ENCODE data around the gene KCNJ10.

The KCNJ10 gene

GRCh38 chr1:160025314-160025713, 44.6 kb downstream of the KCNJ10 start:
- Histone ChIP-seq H4K20me1 (ENCODE audit: low read depth, low read length) (no peaks in the 10 kb centered on the region), H3F3A (ENCODE audit: insufficient read depth) (0 out of 2 replicates have a peak, but pooled peaks cover 3% of the 10 kb centered on the region), H2AFZ (ENCODE audit: low read depth, low read length, severe bottlenecking) (no peak overlapping the region), H3K36me3 (ENCODE audit: low read length) (no peaks in the 10 kb centered on the region), H3K9me3 (ENCODE audit: insufficient read depth, low read length) (no peaks in the 10 kb centered on the region), H3K4me2 (ENCODE audit: low read depth, low read length, poor library complexity, severe bottlenecking) (no peak overlapping the region), H3K9ac (ENCODE audit: low read length) (no peak overlapping the region), H3K9me2 (replicated peaks; ENCODE audit: insufficient read depth, low read length) (no peaks in the 10 kb centered on the region), H3K27ac (ENCODE audit: low read depth, low read length) (no peak overlapping the region), H3K27me3 (ENCODE audit: low read length) (no peaks in the 10 kb centered on the region), H3K79me2 (ENCODE audit: insufficient read depth, low read length) (no peaks in the 10 kb centered on the region), H3K4me3 (ENCODE audit: insufficient read depth, low read length, poor library complexity, severe bottlenecking) (no peak overlapping the region)
- TF ChIP-seq EZH2phosphoT487 (conservative IDR thresholded peaks at IDR 0.05; ENCODE audit: low read length) (no peak), CTCF (IDR thresholded peaks at IDR 0.05; ENCODE audit: insufficient read depth, low read length, poor library complexity, severe bottlenecking) (no peak)

- H3K9me2 ChIP-seq (replicated peaks; ENCODE audit: insufficient read depth, low read length), result no peaks in the 10 kb centered on the region
- no peak for TF ChIP-seq EZH2phosphoT487 (conservative IDR thresholded peaks at IDR 0.05; ENCODE audit: low read length)
- no peak for TF ChIP-seq CTCF (IDR thresholded peaks at IDR 0.05; ENCODE audit: insufficient read depth, low read length, poor library complexity, severe bottlenecking)
- no peak overlapping the region for H3K9ac ChIP-seq (ENCODE audit: low read length)
- H4K20me1 ChIP-seq (ENCODE audit: low read depth, low read length), result no peaks in the 10 kb centered on the region
- H3K4me3 ChIP-seq (ENCODE audit: insufficient read depth, low read length, poor library complexity, severe bottlenecking), result no peak overlapping the region
- 0 out of 2 replicates have a peak, but pooled peaks cover 3% of the 10 kb centered on the region for H3F3A ChIP-seq (ENCODE audit: insufficient read depth)
- no peak overlapping the region for H2AFZ ChIP-seq (ENCODE audit: low read depth, low read length, severe bottlenecking)
- H3K79me2 ChIP-seq (ENCODE audit: insufficient read depth, low read length), result no peaks in the 10 kb centered on the region
- H3K27ac ChIP-seq (ENCODE audit: low read depth, low read length), result no peak overlapping the region
- no peak overlapping the region for H3K4me2 ChIP-seq (ENCODE audit: low read depth, low read length, poor library complexity, severe bottlenecking)
- no peaks in the 10 kb centered on the region for H3K36me3 ChIP-seq (ENCODE audit: low read length)
- H3K27me3 ChIP-seq (ENCODE audit: low read length), result no peaks in the 10 kb centered on the region
- H3K9me3 ChIP-seq (ENCODE audit: insufficient read depth, low read length), result no peaks in the 10 kb centered on the region
Observed at GRCh38 chr1:160024195-160024905, 45.6 kb downstream of the KCNJ10 start.

DNA sequence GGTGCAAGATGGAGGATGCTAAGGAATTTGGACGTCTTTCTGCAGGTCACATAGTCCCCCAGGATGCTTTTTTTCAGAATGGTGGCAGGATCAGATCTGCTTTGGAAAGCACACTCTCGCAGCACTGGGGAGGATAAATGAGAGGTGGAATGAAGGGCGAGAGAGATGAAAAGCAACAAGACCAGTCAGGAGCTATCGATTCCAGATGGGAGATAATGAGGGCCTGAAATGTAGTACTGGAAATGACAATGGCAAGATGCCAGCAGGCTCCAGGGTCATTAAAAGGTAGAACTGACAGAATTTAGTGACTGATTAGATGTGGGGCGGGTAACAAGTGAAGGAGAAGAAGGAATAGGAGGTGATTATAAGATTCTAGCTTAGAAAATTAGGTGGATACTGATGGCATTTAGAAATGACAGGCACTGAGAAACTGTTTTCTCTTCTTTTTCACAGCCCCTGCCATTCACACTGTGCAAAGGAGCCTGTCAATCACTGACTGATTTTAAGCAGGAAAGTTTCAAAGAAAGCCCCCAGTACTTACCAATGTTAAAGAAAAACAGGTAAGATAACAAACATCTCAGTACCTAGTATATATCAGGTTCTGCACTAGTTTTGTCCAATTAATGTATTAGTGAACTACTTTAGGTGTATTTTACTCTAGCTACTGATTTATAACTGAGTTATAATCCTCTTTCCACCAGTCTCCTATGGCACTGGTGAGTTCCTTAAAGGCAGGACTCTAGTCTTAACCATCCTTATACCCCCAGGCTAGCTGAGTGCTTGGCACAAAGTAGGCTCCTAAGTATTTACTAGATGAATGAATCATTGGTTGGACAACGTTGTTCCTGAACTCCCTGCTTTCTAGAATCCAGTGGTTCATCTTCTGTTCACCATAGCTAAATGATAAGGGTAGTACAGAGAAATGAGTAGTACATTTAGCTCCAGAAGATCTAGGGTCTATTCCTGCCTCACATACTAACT, 47.3 kb downstream of the KCNJ10 start:
- Histone ChIP-seq H3K4me3 (ENCODE audit: insufficient read depth, low read length, poor library complexity, severe bottlenecking) (no peak overlapping the region), H3K9ac (ENCODE audit: low read length) (no peak overlapping the region), H4K20me1 (ENCODE audit: low read depth, low read length) (no peaks in the 10 kb centered on the region), H3K79me2 (ENCODE audit: insufficient read depth, low read length) (no peaks in the 10 kb centered on the region), H3K9me3 (ENCODE audit: insufficient read depth, low read length) (no peaks in the 10 kb centered on the region), H3K27ac (ENCODE audit: low read depth, low read length) (no peak overlapping the region), H3K9me2 (replicated peaks; ENCODE audit: insufficient read depth, low read length) (no peaks in the 10 kb centered on the region), H3K4me2 (ENCODE audit: low read depth, low read length, poor library complexity, severe bottlenecking) (no peak overlapping the region), H3K27me3 (ENCODE audit: low read length) (no peaks in the 10 kb centered on the region), H2AFZ (ENCODE audit: low read depth, low read length, severe bottlenecking) (no peak overlapping the region), H3K36me3 (ENCODE audit: low read length) (no peaks in the 10 kb centered on the region), H3F3A (ENCODE audit: insufficient read depth) (no peaks in the 10 kb centered on the region)
- TF ChIP-seq EZH2phosphoT487 (conservative IDR thresholded peaks at IDR 0.05; ENCODE audit: low read length), result no peak
- no peak for TF ChIP-seq CTCF (IDR thresholded peaks at IDR 0.05; ENCODE audit: insufficient read depth, low read length, poor library complexity, severe bottlenecking)
